ENCODE measurements around the gene PAPSS2. TPM values are rescaled to one million over a fixed set of nuclear protein-coding genes. Genes with fewer than 3 reads are reported as not detected.

Gene PAPSS2
- total RNA-seq, 1 experiment from 2014 or later: 24.5 TPM

- Histone ChIP-seq H3K27ac (ENCODE audit: insufficient read length, low read depth, low read length) (no peak overlapping the region), H3K23ac (ENCODE audit: insufficient read length, low read depth, low read length) (no peak overlapping the region), H3K18ac (ENCODE audit: insufficient read length, low read depth, low read length) (no peak overlapping the region), H2AFZ (ENCODE audit: low read length) (no peak overlapping the region), H2BK15ac (ENCODE audit: low read depth, low read length) (no peak overlapping the region), H3K56ac (ENCODE audit: insufficient read length, low read depth, low read length) (no peak overlapping the region), H3K79me2 (ENCODE audit: insufficient read depth, low read length) (no peaks in the 10 kb centered on the region), H3T11ph (ENCODE audit: low read length) (no peak overlapping the region), H3K79me1 (ENCODE audit: insufficient read depth, low read depth, low read length, poor library complexity, severe bottlenecking) (no peaks in the 10 kb centered on the region), H4K20me1 (ENCODE audit: control insufficient read depth, insufficient read depth, insufficient read length) (no peaks in the 10 kb centered on the region), H3K27me3 (ENCODE audit: insufficient read depth, low read length) (no peaks in the 10 kb centered on the region), H4K8ac (replicated peaks; ENCODE audit: insufficient read length, low read depth, low read length) (no peak overlapping the region), H3K9ac (ENCODE audit: extremely low read depth, insufficient read length, low read length) (no peak overlapping the region), H3K9me3 (ENCODE audit: control insufficient read depth, low read depth, low read length) (no peaks in the 10 kb centered on the region), H2BK12ac (ENCODE audit: insufficient read length, low read depth, low read length) (no peak overlapping the region), H4K91ac (ENCODE audit: insufficient read length, low read depth, low read length) (no peak overlapping the region), H3K4me1 (ENCODE audit: insufficient read depth, low read length) (no peaks in the 10 kb centered on the region), H3K4me2 (ENCODE audit: insufficient read depth, insufficient read length, low read length) (no peak overlapping the region), H4K5ac (ENCODE audit: insufficient read length, low read depth, low read length) (no peak overlapping the region), H2BK5ac (ENCODE audit: insufficient read length, low read length) (no peak overlapping the region), H2AK5ac (ENCODE audit: insufficient read length, low read length) (no peak overlapping the region), H3K23me2 (ENCODE audit: insufficient read length, low read depth, low read length, poor library complexity, severe bottlenecking) (no peaks in the 10 kb centered on the region), H3K4ac (ENCODE audit: low read depth, low read length) (no peak overlapping the region), H3K14ac (ENCODE audit: insufficient read depth, low read length) (no peak overlapping the region), H2BK20ac (ENCODE audit: low read depth, low read length, poor library complexity, severe bottlenecking) (no peak overlapping the region), H2BK120ac (ENCODE audit: low read depth, low read length, poor library complexity, severe bottlenecking) (no peak overlapping the region)
- H3K4me3 Mint-ChIP-seq: no peak overlapping the region
- no peaks in the 10 kb centered on the region for H3K9me3 Mint-ChIP-seq
- WGBS (ENCODE audit: extremely low coverage, insufficient read length, low lambda C conversion rate): no CpG with 5 or more reads among the region's 5 CpGs
- H3K4me1 Mint-ChIP-seq: peaks cover 6 to 12% of the 10 kb centered on the region in 2 experiments
- H3K27me3 Mint-ChIP-seq (ENCODE audit: low read depth): no peaks in the 10 kb centered on the region
- H3K27ac Mint-ChIP-seq: no peak overlapping the region
- peaks cover 14 to 32% (median 31%) of the 10 kb centered on the region in 3 experiments for H3K36me3 Mint-ChIP-seq (ENCODE audit: insufficient read depth in 1 of 3, low read depth in 3 of 3)
- no peak for DNase-seq
- no peak for TF ChIP-seq CTCF (conservative IDR thresholded peaks at IDR 0.05)
These were observed 106.1 kb downstream of the PAPSS2 start for GRCh38 chr10:87765666-87766376.

All from H9 (cell line).